Peyer's patch (tissue), 4 donors: ENCODE measurements around the gene AJM1.

Source experiments
- CTCF ChIP-seq, 6 experiments: fragments of 450-650 bp in 4 of 6; fragments of 200-600 bp in 2 of 6; sonication (generic) in 1 of 6; IDR thresholded peaks; one replicate each; pipeline ENCODE4 v1.5.1; 2017 to 2019; ENCODE audit warnings: antibody characterized with exemption in 6 of 6, mild to moderate bottlenecking in 3 of 6, moderate library complexity in 1 of 6
- POLR2A ChIP-seq, 2 donors: fragments of 450-650 bp; IDR thresholded peaks; one replicate each; pipeline ENCODE4 v1.5.1; 2017; ENCODE audit warnings: antibody characterized with exemption in 2 of 2, mild to moderate bottlenecking in 2 of 2, moderate library complexity in 2 of 2

GRCh38 chr9:136799079-136799853, 43.0 kb upstream of the AJM1 start:
- TF ChIP-seq CTCF (IDR thresholded peaks at IDR 0.05) (no peak), POLR2A (IDR thresholded peaks at IDR 0.05) (no peak)
